ENCODE measurements around the gene GSG1.

The GSG1 gene

GRCh38 chr12:13069380-13069779, 34.1 kb downstream of the GSG1 start:
- no peak for TF ChIP-seq CTCF (IDR thresholded peaks at IDR 0.05; ENCODE audit: insufficient read depth, low read length, poor library complexity, severe bottlenecking)
- Histone ChIP-seq H3K36me3 (ENCODE audit: control insufficient read depth, insufficient read depth, low read length) (no peaks in the 10 kb centered on the region), H3K27me3 (replicated peaks; ENCODE audit: control insufficient read depth, insufficient read depth, low read length) (no peaks in the 10 kb centered on the region; the same call in 1 of the 2 replicates)

GRCh38 chr12:13067322-13067721, 36.1 kb downstream of the GSG1 start:
- DNase-seq (ENCODE audit: extremely low read depth, insufficient read length): no peak
- H3K27me3 ChIP-seq (replicated peaks; ENCODE audit: control insufficient read depth, insufficient read depth, low read length): no peaks in the 10 kb centered on the region; the same call in 1 of the 2 replicates
- H3K4me3 ChIP-seq (replicated peaks; ENCODE audit: low read depth, low read length): no peak overlapping the region
- no peaks in the 10 kb centered on the region for H3K36me3 ChIP-seq (ENCODE audit: control insufficient read depth, insufficient read depth, low read length)
- no peak for TF ChIP-seq CTCF (IDR thresholded peaks at IDR 0.05; ENCODE audit: insufficient read depth, low read length, poor library complexity, severe bottlenecking)

More at GRCh38 chr12:13069380-13069779, 34.1 kb downstream of the GSG1 start:
- no peak for DNase-seq (ENCODE audit: extremely low read depth, insufficient read length)
- no peak overlapping the region for H3K4me3 ChIP-seq (replicated peaks; ENCODE audit: low read depth, low read length)

GRCh38 chr12:13066459-13066858, 37.0 kb downstream of the GSG1 start:
- Histone ChIP-seq H3K27me3 (replicated peaks; ENCODE audit: control insufficient read depth, insufficient read depth, low read length) (no peaks in the 10 kb centered on the region; the same call in 1 of the 2 replicates), H3K36me3 (ENCODE audit: control insufficient read depth, insufficient read depth, low read length) (no peaks in the 10 kb centered on the region)
- TF ChIP-seq CTCF (IDR thresholded peaks at IDR 0.05; ENCODE audit: insufficient read depth, low read length, poor library complexity, severe bottlenecking): no peak

GRCh38 chr12:13066014-13066413, 37.5 kb downstream of the GSG1 start:
- Histone ChIP-seq H3K4me3 (replicated peaks; ENCODE audit: low read depth, low read length) (no peak overlapping the region), H3K36me3 (ENCODE audit: control insufficient read depth, insufficient read depth, low read length) (no peaks in the 10 kb centered on the region), H3K27me3 (replicated peaks; ENCODE audit: control insufficient read depth, insufficient read depth, low read length) (no peaks in the 10 kb centered on the region; the same call in 1 of the 2 replicates)
- no peak for DNase-seq (ENCODE audit: extremely low read depth, insufficient read length)
- no peak for TF ChIP-seq CTCF (IDR thresholded peaks at IDR 0.05; ENCODE audit: insufficient read depth, low read length, poor library complexity, severe bottlenecking)

More at GRCh38 chr12:13066459-13066858, 37.0 kb downstream of the GSG1 start:
- no peak overlapping the region for H3K4me3 ChIP-seq (replicated peaks; ENCODE audit: low read depth, low read length)
- DNase-seq (ENCODE audit: extremely low read depth, insufficient read length): no peak

- no peaks in the 10 kb centered on the region for H3K36me3 ChIP-seq (ENCODE audit: control insufficient read depth, insufficient read depth, low read length)
- no peak for DNase-seq (ENCODE audit: extremely low read depth, insufficient read length)
- no peak for TF ChIP-seq CTCF (IDR thresholded peaks at IDR 0.05; ENCODE audit: insufficient read depth, low read length, poor library complexity, severe bottlenecking)
These were observed 40.8 kb downstream of the GSG1 start for GRCh38 chr12:13062669-13063068.

GRCh38 chr12:13061377-13061776, 42.1 kb downstream of the GSG1 start:
- DNase-seq (ENCODE audit: extremely low read depth, insufficient read length): no peak
- TF ChIP-seq CTCF (IDR thresholded peaks at IDR 0.05; ENCODE audit: insufficient read depth, low read length, poor library complexity, severe bottlenecking): no peak
- Histone ChIP-seq H3K36me3 (ENCODE audit: control insufficient read depth, insufficient read depth, low read length) (no peaks in the 10 kb centered on the region), H3K27me3 (replicated peaks; ENCODE audit: control insufficient read depth, insufficient read depth, low read length) (no peaks in the 10 kb centered on the region), H3K4me3 (replicated peaks; ENCODE audit: low read depth, low read length) (no peak overlapping the region)

More at GRCh38 chr12:13062669-13063068, 40.8 kb downstream of the GSG1 start:
- H3K27me3 ChIP-seq (replicated peaks; ENCODE audit: control insufficient read depth, insufficient read depth, low read length): no peaks in the 10 kb centered on the region
- no peak overlapping the region for H3K4me3 ChIP-seq (replicated peaks; ENCODE audit: low read depth, low read length)

Measured in GM06990 (cell line).